HG03575 (cell line): ENCODE data around the gene GGT6.
"Not testable (repeated sequence)": the region's sequence is repeated elsewhere in the genome, so short reads cannot be mapped to it uniquely, and the experiment has no call there.

Source experiments
- ATAC-seq: cut with Tn5 transposase; IDR thresholded peaks from one replicate; pipeline ENCODE4 v1.9.1; 2021; ENCODE audit not compliant: unreplicated experiment, insufficient number of reproducible peaks, low FRiP score; ENCODE audit errors: extremely low read depth

Gene GGT6

GRCh38 chr17:4579678-4580077 lies 19.3 kb upstream of the GGT6 start:
- no peak for ATAC-seq

DNA sequence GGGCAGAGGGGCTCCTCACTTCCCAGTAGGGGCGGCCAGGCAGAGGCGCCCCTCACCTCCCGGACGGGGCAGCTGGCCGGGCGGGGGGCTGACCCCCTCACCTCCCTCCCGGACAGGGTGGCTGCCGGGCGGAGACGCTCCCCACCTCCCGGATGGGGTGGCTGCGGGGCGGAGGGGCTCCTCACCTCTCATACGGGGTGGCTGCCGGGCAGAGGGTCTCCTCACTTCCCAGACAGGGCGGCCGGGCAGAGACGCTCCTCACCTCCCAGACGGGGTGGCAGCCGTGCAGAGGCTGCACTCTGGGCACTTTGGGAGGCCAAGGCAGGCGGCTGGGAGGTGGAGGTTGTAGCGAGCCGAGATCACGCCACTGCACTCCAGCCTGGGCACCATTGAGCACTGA lies 18.0 kb upstream of the GGT6 start:
- not testable (repeated sequence) for ATAC-seq

DNA sequence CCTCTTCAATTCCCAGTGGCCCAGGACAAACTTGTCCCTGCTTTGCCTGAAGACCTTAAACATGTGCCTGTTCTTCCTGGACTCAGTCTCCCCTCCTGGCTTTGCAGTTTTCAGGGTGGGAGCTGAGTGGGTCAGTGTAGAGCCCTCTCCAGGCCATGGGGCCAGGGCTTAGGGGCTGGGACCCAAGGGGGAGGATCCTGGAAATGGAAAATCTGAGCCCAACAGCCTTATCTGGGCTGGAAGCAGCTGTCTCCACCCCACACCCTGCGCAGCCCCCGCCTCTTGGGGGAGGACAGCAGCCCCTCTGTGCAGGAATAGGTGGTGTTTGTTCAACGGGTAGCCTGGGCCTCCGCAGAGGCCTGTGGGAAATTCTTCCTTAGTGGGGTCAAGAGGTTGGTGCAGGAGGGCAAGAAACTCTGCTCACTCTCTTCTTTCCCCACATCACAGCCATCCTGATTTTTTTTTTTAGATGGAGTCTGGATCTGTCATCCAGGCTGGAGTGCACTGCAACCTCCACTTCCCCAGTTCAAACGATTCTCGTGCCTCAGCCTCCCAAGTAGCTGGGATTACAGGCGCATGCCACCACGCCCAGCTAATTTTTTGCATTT lies 17.1 kb upstream of the GGT6 start:
- no peak for ATAC-seq

DNA sequence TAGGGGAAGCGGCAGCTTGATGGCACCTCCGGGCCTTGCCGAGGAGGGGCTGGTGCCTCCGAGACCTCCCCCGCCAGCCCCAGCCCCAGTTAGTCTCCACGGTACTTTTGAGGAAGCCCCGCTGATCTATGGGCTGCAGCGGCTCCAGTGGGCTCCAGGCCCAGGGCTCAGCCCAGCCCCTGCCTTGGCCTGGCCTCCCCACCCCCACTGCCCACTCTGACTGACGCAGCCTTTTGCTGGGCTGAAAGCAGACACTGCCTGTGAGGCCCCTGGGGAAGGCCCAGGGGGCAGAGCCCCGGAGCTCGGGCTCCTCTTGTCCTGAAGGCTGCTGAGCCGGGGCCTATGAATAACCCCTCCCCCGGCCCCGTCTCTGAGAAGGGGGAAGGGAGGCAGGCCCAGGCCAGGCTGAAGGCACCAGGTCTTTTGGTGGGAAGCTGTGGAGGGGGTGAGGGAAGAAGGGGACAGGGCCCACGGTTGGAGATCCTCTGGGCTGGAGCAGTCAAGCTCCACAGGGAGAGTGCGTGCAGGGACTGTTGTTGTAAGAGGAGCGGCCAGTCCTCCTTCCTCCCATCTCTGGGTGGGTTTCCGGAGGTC lies 16.4 kb upstream of the GGT6 start:
- no peak for ATAC-seq

- no peak for ATAC-seq
These were observed 15.8 kb upstream of the GGT6 start for GRCh38 chr17:4576161-4576558.

DNA sequence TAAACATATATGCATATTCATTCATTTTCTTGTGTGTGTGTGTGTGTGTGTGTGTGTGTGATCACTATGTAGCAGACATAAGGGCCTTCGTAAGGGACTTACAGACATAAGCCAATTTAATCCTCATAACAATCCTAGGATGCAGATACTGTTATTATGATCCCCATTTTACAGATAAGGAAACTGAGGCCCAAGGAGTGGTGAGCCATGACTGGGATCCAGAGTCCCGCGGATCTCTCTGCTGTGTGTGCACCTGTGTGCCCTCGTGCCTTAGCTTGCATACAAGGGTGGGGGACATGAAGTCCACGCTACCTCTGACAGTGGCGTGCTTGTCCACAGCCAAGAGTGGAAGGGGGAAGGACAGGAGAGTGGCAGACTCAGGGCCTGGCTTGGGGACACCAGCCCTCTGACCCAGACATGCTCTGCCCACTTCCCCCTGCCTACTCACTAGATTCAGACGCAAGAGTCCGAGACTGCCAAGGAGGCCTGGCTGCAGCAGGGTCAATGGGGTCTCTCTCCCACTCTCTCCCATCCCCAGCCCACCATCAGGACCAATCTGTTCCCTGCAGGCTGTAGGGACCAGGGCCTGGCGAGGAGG lies 14.2 kb upstream of the GGT6 start:
- no peak for ATAC-seq

GRCh38 chr17:4573669-4574068 lies 13.3 kb upstream of the GGT6 start:
- ATAC-seq: no peak

GRCh38 chr17:4573115-4573514 lies 12.7 kb upstream of the GGT6 start:
- no peak for ATAC-seq

- ATAC-seq: no peak
These were observed 11.8 kb upstream of the GGT6 start for GRCh38 chr17:4572131-4572530.

DNA sequence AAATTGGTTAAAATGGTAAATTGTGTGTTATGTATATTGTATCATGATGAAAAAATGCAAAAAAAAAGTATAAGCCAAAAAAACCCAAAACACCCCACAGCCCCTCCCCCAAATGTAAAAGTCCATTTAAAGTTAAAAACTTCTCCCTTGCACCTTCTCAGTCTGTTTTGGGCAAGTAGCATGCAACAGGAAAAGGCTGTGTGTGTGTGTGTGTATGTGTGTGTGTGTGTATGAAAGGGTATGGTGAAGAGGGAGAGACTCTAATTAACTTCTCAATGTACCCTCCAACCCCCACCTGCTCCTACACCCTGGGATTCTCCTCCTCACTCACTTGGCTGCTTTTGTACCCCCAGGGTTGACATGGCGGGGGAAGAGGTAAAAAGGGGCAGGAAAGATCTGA lies 9.2 kb upstream of the GGT6 start:
- ATAC-seq: no peak

- no peak for ATAC-seq
These were observed 6.4 kb upstream of the GGT6 start for GRCh38 chr17:4566785-4567184.

- no peak for ATAC-seq
These were observed 5.1 kb upstream of the GGT6 start for GRCh38 chr17:4565209-4566141.

GRCh38 chr17:4562015-4562969 lies 1.9 kb upstream of the GGT6 start:
- ATAC-seq: no peak

GRCh38 chr17:4560837-4561256 lies 470 bp upstream of the GGT6 start:
- no peak for ATAC-seq

GRCh38 chr17:4559966-4560365 lies 411 bp downstream of the GGT6 start:
- ATAC-seq: no peak

DNA sequence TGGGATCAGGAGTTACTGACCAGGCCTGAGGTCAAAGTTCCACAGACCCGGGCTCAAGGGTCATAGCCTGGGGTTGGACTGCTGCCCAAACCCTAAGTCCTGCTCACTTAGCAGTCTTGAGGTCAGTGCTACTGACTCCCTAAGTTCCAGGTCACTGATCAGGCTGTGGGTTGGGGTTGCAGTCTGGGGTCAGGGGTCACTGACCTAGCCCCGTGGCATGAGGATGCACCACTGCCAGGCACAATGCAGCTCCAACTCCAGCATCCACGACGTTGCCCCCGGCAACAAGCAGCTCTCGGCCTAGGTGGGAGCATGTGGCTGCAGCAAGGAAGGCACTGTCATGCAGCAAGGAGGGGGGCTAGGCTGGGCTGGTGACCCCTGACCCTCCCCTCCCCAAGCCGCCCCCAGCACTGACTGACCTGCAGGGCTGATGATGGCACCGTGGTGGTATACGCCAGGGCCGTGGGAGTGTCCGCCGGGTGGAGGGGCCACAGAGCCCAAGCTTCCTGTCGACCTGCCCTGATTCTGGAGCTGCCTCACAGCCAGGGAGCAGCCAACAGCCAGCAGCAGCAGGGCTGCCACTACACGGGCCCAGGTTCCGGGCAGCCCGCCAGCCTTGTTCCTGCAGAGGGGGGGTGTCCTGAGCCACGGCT lies 1.1 kb downstream of the GGT6 start:
- no peak for ATAC-seq

DNA sequence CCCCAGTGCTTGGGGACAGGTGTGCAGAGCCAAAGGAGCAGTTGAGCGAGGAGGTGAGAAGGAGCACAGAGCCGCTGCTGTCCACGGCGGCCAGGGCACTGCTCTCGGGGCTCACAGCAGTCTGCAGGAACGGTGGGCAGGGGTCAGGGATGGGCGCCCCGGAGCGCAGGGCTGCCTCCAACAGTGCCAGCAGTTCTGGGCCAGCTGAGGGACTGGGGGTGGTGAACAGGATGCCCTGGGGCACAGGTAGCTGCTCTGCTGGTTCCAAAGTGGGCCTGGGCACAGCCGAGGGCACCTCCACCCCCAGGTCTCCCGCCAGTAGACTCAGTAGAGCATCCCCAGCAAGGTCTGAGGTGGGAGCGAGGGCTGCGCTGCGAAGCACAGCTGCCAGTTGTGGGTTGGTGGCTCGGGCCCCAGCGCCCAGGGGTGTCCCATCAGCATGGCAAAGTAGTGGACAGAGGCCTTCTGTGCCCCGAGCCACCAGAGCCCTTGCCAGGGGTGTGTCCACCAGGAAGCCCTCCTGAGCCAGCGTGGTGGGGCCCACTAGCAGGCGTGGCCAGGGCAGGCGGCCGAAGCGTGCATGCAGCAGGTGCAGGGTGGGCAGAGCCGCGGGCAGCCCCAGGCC lies 1.9 kb downstream of the GGT6 start:
- ATAC-seq: no peak
